Measurements from ENCODE around the gene LSM10. TPM values are rescaled to one million over a fixed set of nuclear protein-coding genes. Genes with fewer than 3 reads are reported as not detected.

The LSM10 gene
- total and polyA plus RNA-seq, 9 of the 15 experiments (the other 6 are each of a cell fraction or from before 2014, with no cell fraction given): 13.2 to 146 (median 68.9) TPM

DNA sequence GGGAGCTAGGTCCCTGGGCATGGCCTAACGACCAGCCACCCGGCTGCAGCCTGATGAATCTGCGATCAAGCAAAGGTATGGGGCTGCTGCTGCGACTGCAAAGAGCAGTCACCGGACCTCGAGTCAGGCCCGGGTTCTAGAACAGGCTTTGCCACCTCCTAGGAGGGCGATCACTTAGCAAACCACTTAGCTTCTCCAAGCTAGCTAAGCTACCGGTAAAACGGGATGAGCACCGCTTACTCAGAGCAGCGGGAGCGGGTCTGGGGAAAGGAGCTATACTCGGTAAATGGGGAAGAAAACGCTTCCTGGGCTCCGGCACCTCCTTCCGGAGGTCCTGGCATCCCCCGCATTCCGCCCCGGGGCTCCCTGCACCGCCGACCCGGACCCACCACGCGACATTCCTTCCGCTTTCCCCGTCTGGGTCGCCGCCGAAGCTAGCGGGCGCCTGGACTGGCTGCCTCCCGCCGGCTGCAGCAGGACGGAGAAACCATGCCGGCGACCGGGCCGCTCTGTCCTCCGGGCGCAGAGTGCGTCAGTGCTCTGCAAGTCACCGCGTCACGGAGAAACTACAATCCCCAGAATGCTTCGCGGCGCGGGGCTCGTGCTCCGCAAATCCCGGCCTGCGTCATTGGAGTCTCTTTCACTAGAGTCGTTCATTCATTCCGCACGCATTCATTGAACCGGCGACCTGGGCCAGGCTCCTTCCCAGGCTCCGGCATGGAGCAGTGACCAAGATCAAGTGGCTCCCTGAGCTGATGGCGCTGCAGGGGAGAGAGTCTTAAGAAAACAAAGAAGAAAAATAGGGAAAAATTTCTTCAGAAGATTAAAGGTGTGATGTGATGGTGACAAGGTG, at the start of gene LSM10 (continued):
- TF ChIP-seq ZNF551 (CRISPR knock-in tag; IDR thresholded peaks at IDR 0.05) (no peak), ZNF121 (CRISPR knock-in tag; conservative IDR thresholded peaks at IDR 0.05) (0 out of 2 replicates have a peak, but pooled peaks have one; percentile 54), ZZZ3 (IDR thresholded peaks at IDR 0.05) (no peak), ZFP36 (IDR thresholded peaks at IDR 0.05; ENCODE audit: low read depth, low read length, partially characterized antibody) (no peak), ZNF253 (CRISPR knock-in tag; conservative IDR thresholded peaks at IDR 0.05) (no peak), KDM2B (CRISPR knock-in tag; IDR thresholded peaks at IDR 0.05) (peak; percentile 89), KLF16 (IDR thresholded peaks at IDR 0.05) (peak; percentile 92), ILF3 (IDR thresholded peaks at IDR 0.05; ENCODE audit: borderline replicate concordance) (no peak; the same call in 1 of the 2 replicates), PCBP2 (IDR thresholded peaks at IDR 0.05; ENCODE audit: low read depth, low read length, poor library complexity, severe bottlenecking) (no peak), ZNF785 (CRISPR knock-in tag; IDR thresholded peaks at IDR 0.05) (no peak), SRSF7 (optimal IDR thresholded peaks at IDR 0.05; ENCODE audit: low read depth, low read length) (no peak), ZNF354B (CRISPR knock-in tag; IDR thresholded peaks at IDR 0.05) (no peak), GATA2 (CRISPR knock-in tag; IDR thresholded peaks at IDR 0.05) (no peak), ZNF23 (CRISPR knock-in tag; IDR thresholded peaks at IDR 0.05) (no peak), ZNF165 (CRISPR knock-in tag; IDR thresholded peaks at IDR 0.05; ENCODE audit: borderline replicate concordance) (no peak)
- TF ChIP-seq, protein P1, sequence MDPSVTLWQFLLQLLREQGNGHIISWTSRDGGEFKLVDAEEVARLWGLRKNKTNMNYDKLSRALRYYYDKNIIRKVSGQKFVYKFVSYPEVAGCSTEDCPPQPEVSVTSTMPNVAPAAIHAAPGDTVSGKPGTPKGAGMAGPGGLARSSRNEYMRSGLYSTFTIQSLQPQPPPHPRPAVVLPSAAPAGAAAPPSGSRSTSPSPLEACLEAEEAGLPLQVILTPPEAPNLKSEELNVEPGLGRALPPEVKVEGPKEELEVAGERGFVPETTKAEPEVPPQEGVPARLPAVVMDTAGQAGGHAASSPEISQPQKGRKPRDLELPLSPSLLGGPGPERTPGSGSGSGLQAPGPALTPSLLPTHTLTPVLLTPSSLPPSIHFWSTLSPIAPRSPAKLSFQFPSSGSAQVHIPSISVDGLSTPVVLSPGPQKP (CRISPR knock-in tag; IDR thresholded peaks at IDR 0.05): no peak
- TF ChIP-seq, protein P2, sequence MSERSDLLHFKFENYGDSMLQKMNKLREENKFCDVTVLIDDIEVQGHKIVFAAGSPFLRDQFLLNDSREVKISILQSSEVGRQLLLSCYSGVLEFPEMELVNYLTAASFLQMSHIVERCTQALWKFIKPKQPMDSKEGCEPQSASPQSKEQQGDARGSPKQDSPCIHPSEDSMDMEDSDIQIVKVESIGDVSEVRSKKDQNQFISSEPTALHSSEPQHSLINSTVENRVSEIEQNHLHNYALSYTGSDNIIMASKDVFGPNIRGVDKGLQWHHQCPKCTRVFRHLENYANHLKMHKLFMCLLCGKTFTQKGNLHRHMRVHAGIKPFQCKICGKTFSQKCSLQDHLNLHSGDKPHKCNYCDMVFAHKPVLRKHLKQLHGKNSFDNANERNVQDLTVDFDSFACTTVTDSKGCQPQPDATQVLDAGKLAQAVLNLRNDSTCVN (CRISPR knock-in tag; IDR thresholded peaks at IDR 0.05): no peak
- TF ChIP-seq, protein P3, sequence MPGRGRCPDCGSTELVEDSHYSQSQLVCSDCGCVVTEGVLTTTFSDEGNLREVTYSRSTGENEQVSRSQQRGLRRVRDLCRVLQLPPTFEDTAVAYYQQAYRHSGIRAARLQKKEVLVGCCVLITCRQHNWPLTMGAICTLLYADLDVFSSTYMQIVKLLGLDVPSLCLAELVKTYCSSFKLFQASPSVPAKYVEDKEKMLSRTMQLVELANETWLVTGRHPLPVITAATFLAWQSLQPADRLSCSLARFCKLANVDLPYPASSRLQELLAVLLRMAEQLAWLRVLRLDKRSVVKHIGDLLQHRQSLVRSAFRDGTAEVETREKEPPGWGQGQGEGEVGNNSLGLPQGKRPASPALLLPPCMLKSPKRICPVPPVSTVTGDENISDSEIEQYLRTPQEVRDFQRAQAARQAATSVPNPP (IDR thresholded peaks at IDR 0.05; ENCODE audit: borderline replicate concordance, insufficient read depth, insufficient read length): no peak
- TF ChIP-seq, protein P4, sequence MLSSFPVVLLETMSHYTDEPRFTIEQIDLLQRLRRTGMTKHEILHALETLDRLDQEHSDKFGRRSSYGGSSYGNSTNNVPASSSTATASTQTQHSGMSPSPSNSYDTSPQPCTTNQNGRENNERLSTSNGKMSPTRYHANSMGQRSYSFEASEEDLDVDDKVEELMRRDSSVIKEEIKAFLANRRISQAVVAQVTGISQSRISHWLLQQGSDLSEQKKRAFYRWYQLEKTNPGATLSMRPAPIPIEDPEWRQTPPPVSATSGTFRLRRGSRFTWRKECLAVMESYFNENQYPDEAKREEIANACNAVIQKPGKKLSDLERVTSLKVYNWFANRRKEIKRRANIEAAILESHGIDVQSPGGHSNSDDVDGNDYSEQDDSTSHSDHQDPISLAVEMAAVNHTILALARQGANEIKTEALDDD (IDR thresholded peaks at IDR 0.05): no peak
- TF ChIP-seq, protein P5, sequence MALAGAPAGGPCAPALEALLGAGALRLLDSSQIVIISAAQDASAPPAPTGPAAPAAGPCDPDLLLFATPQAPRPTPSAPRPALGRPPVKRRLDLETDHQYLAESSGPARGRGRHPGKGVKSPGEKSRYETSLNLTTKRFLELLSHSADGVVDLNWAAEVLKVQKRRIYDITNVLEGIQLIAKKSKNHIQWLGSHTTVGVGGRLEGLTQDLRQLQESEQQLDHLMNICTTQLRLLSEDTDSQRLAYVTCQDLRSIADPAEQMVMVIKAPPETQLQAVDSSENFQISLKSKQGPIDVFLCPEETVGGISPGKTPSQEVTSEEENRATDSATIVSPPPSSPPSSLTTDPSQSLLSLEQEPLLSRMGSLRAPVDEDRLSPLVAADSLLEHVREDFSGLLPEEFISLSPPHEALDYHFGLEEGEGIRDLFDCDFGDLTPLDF (CRISPR knock-in tag; IDR thresholded peaks at IDR 0.05): peak; percentile 77
- TF ChIP-seq, protein P6, sequence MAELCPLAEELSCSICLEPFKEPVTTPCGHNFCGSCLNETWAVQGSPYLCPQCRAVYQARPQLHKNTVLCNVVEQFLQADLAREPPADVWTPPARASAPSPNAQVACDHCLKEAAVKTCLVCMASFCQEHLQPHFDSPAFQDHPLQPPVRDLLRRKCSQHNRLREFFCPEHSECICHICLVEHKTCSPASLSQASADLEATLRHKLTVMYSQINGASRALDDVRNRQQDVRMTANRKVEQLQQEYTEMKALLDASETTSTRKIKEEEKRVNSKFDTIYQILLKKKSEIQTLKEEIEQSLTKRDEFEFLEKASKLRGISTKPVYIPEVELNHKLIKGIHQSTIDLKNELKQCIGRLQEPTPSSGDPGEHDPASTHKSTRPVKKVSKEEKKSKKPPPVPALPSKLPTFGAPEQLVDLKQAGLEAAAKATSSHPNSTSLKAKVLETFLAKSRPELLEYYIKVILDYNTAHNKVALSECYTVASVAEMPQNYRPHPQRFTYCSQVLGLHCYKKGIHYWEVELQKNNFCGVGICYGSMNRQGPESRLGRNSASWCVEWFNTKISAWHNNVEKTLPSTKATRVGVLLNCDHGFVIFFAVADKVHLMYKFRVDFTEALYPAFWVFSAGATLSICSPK (IDR thresholded peaks at IDR 0.05; ENCODE audit: borderline replicate concordance): no peak

Measured in K562 (cell line).